HEK293 (cell line): ENCODE results near the gene ZC3H18.

Experiments
- CTCF ChIA-PET: fragments of 350-600 bp; formaldehyde crosslinking; extraction: SDS; loops from one replicate; lab custom pipeline; 2021; ENCODE audit warnings: antibody characterized with exemption; lab: Yijun Ruan, JAX
- POLR2A ChIA-PET: fragments of 300-600 bp; formaldehyde crosslinking; extraction: SDS; loops from one replicate; lab custom pipeline; 2020; ENCODE audit warnings: antibody characterized with exemption, inconsistent platforms; lab: Yijun Ruan, JAX
- H3K27ac ChIP-seq: fragments of 200-500 bp; sonication (Bioruptor generic); 2 replicates; pipeline ENCODE4 v1.5.1; 2014; ENCODE audit warnings: low read depth, low read length, control low read depth, inconsistent platforms; ENCODE audit errors: extremely low read depth
- H3K36me3 ChIP-seq, 2 experiments: fragments of 200-500 bp in 1 of 2; sonication (Bioruptor generic) in 1 of 2; 1 replicate in 1 of 2; 2 replicates in 1 of 2; pipeline ENCODE4 v1.5.1; 2014 to 2017; ENCODE audit warnings: inconsistent platforms in 2 of 2, low read length in 2 of 2; ENCODE audit not compliant: control insufficient read depth in 2 of 2, insufficient read depth in 1 of 2
- H3K4me1 ChIP-seq: fragments of 200-500 bp; sonication (Bioruptor generic); 2 replicates; pipeline ENCODE4 v1.5.1; 2014; ENCODE audit warnings: mild to moderate bottlenecking, low read length, inconsistent platforms; ENCODE audit not compliant: control insufficient read depth, insufficient read depth
- H3K4me3 ChIP-seq: 2 replicates; pipeline ENCODE4 v1.5.1; 2011; ENCODE audit warnings: low read depth, mild to moderate bottlenecking, control low read depth, low read length, moderate library complexity
- H3K9me3 ChIP-seq: fragments of 200-500 bp; sonication (Bioruptor generic); 2 replicates; pipeline ENCODE4 v1.5.1; 2014; ENCODE audit warnings: low read depth, low read length, inconsistent platforms; ENCODE audit not compliant: control insufficient read depth, insufficient read depth
- GLI4 ChIP-seq: fragments of 450-650 bp; formaldehyde crosslinking; IDR thresholded peaks from 2 replicates; pipeline ENCODE4 v1.5.1; 2016; ENCODE audit warnings: missing biosample characterization, missing genetic modification characterization
- KLF7 ChIP-seq: fragments of 450-650 bp; formaldehyde crosslinking; IDR thresholded peaks from 2 replicates; pipeline ENCODE4 v1.5.1; 2016; ENCODE audit warnings: missing biosample characterization, missing genetic modification characterization, borderline replicate concordance
- SP7 ChIP-seq: fragments of 450-650 bp; formaldehyde crosslinking; IDR thresholded peaks from 2 replicates; pipeline ENCODE4 v1.5.1; 2016; ENCODE audit warnings: missing biosample characterization, missing genetic modification characterization
- ZFP3 ChIP-seq: fragments of 450-650 bp; formaldehyde crosslinking; IDR thresholded peaks from 2 replicates; pipeline ENCODE4 v1.5.1; 2016; ENCODE audit warnings: low read depth, missing biosample characterization, missing genetic modification characterization
- ZNF132 ChIP-seq: fragments of 450-650 bp; formaldehyde crosslinking; IDR thresholded peaks from 2 replicates; pipeline ENCODE4 v1.5.1; 2017; ENCODE audit warnings: missing biosample characterization, missing genetic modification characterization, borderline replicate concordance
- ZNF202 ChIP-seq: fragments of 450-650 bp; formaldehyde crosslinking; IDR thresholded peaks from 2 replicates; pipeline ENCODE4 v1.5.1; 2016; ENCODE audit warnings: missing biosample characterization, missing genetic modification characterization, borderline replicate concordance
- ZNF214 ChIP-seq: fragments of 450-650 bp; formaldehyde crosslinking; IDR thresholded peaks from 2 replicates; pipeline ENCODE4 v1.5.1; 2017; ENCODE audit warnings: missing biosample characterization, mild to moderate bottlenecking, missing genetic modification characterization, borderline replicate concordance
- ZNF266 ChIP-seq: fragments of 450-650 bp; formaldehyde crosslinking; IDR thresholded peaks from 2 replicates; pipeline ENCODE4 v1.5.1; 2016; ENCODE audit warnings: missing biosample characterization, missing genetic modification characterization, low read depth
- ZNF404 ChIP-seq: fragments of 450-650 bp; formaldehyde crosslinking; IDR thresholded peaks from 2 replicates; pipeline ENCODE4 v1.5.1; 2017; ENCODE audit warnings: missing biosample characterization, missing genetic modification characterization
- ZNF433 ChIP-seq: fragments of 450-650 bp; formaldehyde crosslinking; IDR thresholded peaks from 2 replicates; pipeline ENCODE4 v1.5.1; 2016; ENCODE audit warnings: missing biosample characterization, missing genetic modification characterization, low read depth
- ZNF521 ChIP-seq: fragments of 450-650 bp; formaldehyde crosslinking; IDR thresholded peaks from 2 replicates; pipeline ENCODE4 v1.5.1; 2017; ENCODE audit warnings: missing biosample characterization, mild to moderate bottlenecking, missing genetic modification characterization
- ZNF596 ChIP-seq: fragments of 450-650 bp; IDR thresholded peaks from 2 replicates; pipeline ENCODE4 v1.5.0; 2018; ENCODE audit warnings: missing biosample characterization, mild to moderate bottlenecking, missing genetic modification characterization, moderate library complexity
- ZNF600 ChIP-seq: fragments of 450-650 bp; formaldehyde crosslinking; IDR thresholded peaks from 2 replicates; pipeline ENCODE4 v1.5.1; 2016; ENCODE audit warnings: missing biosample characterization, missing genetic modification characterization
- ZNF629 ChIP-seq: fragments of 450-650 bp; formaldehyde crosslinking; IDR thresholded peaks from 2 replicates; pipeline ENCODE4 v1.5.1; 2017; ENCODE audit warnings: missing biosample characterization, missing genetic modification characterization
- ZNF701 ChIP-seq: fragments of 450-650 bp; formaldehyde crosslinking; IDR thresholded peaks from 2 replicates; pipeline ENCODE4 v1.5.1; 2016; ENCODE audit warnings: missing biosample characterization, missing genetic modification characterization
- ZNF776 ChIP-seq: fragments of 450-650 bp; formaldehyde crosslinking; IDR thresholded peaks from 2 replicates; pipeline ENCODE4 v1.5.0; 2017; ENCODE audit warnings: missing biosample characterization, missing genetic modification characterization, borderline replicate concordance
- ZNF785 ChIP-seq: fragments of 450-650 bp; formaldehyde crosslinking; IDR thresholded peaks from 2 replicates; pipeline ENCODE4 v1.5.1; 2016; ENCODE audit warnings: missing biosample characterization, missing genetic modification characterization
- ZNF792 ChIP-seq: fragments of 450-650 bp; formaldehyde crosslinking; IDR thresholded peaks from 2 replicates; pipeline ENCODE4 v1.5.1; 2016; ENCODE audit warnings: missing biosample characterization, missing genetic modification characterization
- TF ChIP-seq, protein P1 (sequence below): fragments of 450-650 bp; formaldehyde crosslinking; IDR thresholded peaks from 2 replicates; pipeline ENCODE4 v1.5.1; 2016; ENCODE audit warnings: missing biosample characterization, missing genetic modification characterization, borderline replicate concordance
- TF ChIP-seq, protein P2 (sequence below): fragments of 450-650 bp; formaldehyde crosslinking; IDR thresholded peaks from 2 replicates; pipeline ENCODE4 v1.5.1; 2016; ENCODE audit warnings: missing biosample characterization, missing genetic modification characterization
- TF ChIP-seq, protein P3 (sequence below): fragments of 450-650 bp; formaldehyde crosslinking; IDR thresholded peaks from 2 replicates; pipeline ENCODE4 v1.5.1; 2016; ENCODE audit warnings: missing biosample characterization, missing genetic modification characterization
- TF ChIP-seq, protein P4 (sequence below): fragments of 450-650 bp; formaldehyde crosslinking; IDR thresholded peaks from 2 replicates; pipeline ENCODE4 v1.5.1; 2017; ENCODE audit warnings: missing biosample characterization, missing genetic modification characterization

Gene ZC3H18

DNA sequence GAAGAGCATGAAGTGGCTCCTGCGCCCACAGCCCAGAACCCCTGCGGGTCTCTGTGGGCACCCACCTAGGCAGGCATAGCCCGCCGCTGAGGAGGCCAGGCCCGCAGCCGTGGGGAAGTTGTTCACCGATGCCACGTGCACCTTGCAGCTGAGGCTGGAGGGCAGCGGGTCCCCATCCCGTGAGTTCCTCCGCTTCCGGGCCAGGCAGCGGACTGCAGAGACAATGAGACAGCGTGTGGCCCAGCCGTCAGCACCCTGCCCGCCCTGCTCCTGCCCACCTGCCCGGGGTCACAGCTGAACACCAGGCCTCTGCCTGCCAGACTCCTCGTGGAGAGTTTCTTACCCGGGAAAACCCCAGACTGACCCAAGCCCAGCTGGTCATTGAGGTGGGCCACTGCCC, 87.2 kb downstream of the ZC3H18 start (continued):
- TF ChIP-seq, protein P1, sequence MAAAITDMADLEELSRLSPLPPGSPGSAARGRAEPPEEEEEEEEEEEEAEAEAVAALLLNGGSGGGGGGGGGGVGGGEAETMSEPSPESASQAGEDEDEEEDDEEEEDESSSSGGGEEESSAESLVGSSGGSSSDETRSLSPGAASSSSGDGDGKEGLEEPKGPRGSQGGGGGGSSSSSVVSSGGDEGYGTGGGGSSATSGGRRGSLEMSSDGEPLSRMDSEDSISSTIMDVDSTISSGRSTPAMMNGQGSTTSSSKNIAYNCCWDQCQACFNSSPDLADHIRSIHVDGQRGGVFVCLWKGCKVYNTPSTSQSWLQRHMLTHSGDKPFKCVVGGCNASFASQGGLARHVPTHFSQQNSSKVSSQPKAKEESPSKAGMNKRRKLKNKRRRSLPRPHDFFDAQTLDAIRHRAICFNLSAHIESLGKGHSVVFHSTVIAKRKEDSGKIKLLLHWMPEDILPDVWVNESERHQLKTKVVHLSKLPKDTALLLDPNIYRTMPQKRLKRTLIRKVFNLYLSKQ (tag by site-specific recombination): no peak
- no peak for TF ChIP-seq ZNF433 (tag by site-specific recombination)

DNA sequence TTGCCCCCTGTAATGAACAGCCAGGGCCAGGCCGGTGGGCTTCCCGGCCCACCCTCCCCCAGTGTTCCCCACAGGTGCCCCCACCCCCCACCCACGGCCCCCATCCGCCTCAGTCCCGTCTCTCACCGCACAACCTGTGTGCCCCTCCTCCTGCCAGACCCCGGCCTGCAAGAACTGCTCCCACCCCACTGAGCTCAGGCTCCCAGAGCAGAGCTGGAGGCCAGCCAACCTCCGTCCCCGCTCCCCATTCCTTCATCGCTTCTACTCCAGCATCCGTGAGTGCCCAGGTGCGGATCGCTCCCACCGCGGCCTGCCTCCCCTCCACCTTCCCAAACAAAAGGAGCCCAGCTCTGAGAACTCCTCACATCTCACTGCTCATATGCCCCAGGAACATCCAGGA, 88.5 kb downstream of the ZC3H18 start:
- no peaks in the 10 kb centered on the region for H3K4me1 ChIP-seq
- no peaks in the 10 kb centered on the region for H3K9me3 ChIP-seq
- no peak for TF ChIP-seq SP7
- TF ChIP-seq ZNF600 (tag by site-specific recombination): no peak
- TF ChIP-seq ZNF266: no peak
- no peak for TF ChIP-seq ZNF792 (tag by site-specific recombination)
- TF ChIP-seq, protein P2, sequence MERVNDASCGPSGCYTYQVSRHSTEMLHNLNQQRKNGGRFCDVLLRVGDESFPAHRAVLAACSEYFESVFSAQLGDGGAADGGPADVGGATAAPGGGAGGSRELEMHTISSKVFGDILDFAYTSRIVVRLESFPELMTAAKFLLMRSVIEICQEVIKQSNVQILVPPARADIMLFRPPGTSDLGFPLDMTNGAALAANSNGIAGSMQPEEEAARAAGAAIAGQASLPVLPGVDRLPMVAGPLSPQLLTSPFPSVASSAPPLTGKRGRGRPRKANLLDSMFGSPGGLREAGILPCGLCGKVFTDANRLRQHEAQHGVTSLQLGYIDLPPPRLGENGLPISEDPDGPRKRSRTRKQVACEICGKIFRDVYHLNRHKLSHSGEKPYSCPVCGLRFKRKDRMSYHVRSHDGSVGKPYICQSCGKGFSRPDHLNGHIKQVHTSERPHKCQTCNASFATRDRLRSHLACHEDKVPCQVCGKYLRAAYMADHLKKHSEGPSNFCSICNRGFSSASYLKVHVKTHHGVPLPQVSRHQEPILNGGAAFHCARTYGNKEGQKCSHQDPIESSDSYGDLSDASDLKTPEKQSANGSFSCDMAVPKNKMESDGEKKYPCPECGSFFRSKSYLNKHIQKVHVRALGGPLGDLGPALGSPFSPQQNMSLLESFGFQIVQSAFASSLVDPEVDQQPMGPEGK: no peak
- no peak for TF ChIP-seq ZNF521
- TF ChIP-seq ZNF132 (tag by site-specific recombination): no peak
- TF ChIP-seq ZNF596 (tag by site-specific recombination): no peak
- TF ChIP-seq ZFP3 (tag by site-specific recombination): no peak
- TF ChIP-seq ZNF785: no peak
- no peak for TF ChIP-seq ZNF701 (tag by site-specific recombination)
- TF ChIP-seq ZNF202 (tag by site-specific recombination): no peak
- no peak for TF ChIP-seq ZNF776 (tag by site-specific recombination)
- no peak for TF ChIP-seq GLI4
- TF ChIP-seq ZNF629 (tag by site-specific recombination): no peak
- no peak for TF ChIP-seq ZNF404
- TF ChIP-seq, protein P3, sequence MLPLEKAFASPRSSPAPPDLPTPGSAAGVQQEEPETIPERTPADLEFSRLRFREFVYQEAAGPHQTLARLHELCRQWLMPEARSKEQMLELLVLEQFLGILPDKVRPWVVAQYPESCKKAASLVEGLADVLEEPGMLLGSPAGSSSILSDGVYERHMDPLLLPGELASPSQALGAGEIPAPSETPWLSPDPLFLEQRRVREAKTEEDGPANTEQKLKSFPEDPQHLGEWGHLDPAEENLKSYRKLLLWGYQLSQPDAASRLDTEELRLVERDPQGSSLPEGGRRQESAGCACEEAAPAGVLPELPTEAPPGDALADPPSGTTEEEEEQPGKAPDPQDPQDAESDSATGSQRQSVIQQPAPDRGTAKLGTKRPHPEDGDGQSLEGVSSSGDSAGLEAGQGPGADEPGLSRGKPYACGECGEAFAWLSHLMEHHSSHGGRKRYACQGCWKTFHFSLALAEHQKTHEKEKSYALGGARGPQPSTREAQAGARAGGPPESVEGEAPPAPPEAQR (tag by site-specific recombination): no peak
- TF ChIP-seq ZNF214: no peak
- TF ChIP-seq KLF7 (tag by site-specific recombination): no peak
- TF ChIP-seq, protein P4, sequence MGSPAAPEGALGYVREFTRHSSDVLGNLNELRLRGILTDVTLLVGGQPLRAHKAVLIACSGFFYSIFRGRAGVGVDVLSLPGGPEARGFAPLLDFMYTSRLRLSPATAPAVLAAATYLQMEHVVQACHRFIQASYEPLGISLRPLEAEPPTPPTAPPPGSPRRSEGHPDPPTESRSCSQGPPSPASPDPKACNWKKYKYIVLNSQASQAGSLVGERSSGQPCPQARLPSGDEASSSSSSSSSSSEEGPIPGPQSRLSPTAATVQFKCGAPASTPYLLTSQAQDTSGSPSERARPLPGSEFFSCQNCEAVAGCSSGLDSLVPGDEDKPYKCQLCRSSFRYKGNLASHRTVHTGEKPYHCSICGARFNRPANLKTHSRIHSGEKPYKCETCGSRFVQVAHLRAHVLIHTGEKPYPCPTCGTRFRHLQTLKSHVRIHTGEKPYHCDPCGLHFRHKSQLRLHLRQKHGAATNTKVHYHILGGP: no peak
- TF ChIP-seq, all 188 proteins: peak for 0
- Histone ChIP-seq H3K36me3 (peaks cover 0 to 15% of the 10 kb centered on the region in 2 experiments; a peak in 1 of 3 replicates), H3K27ac (no peak overlapping the region), H3K4me3 (no peak overlapping the region)
- ChIA-PET POLR2A (no interaction called here), CTCF (no interaction called here)
